GM12891 (cell line): ENCODE results near the gene ATG5.

ENCODE experiments used
- PAX5 ChIP-seq: IDR thresholded peaks from 2 replicates; pipeline ENCODE4 v1.6.1; 2011; ENCODE audit warnings: low read length, moderate library complexity, mild to moderate bottlenecking; ENCODE audit not compliant: insufficient read depth, severe bottlenecking
- POLR2A ChIP-seq: IDR thresholded peaks from 2 replicates; pipeline ENCODE4 v1.6.1; 2011; ENCODE audit warnings: low read depth, low read length, control low read depth
- POLR2AphosphoS5 ChIP-seq: IDR thresholded peaks from 2 replicates; pipeline ENCODE4 v1.6.1; 2011; ENCODE audit warnings: low read depth, low read length, control low read depth
- SPI1 ChIP-seq: IDR thresholded peaks from 2 replicates; pipeline ENCODE4 v1.6.1; 2011; ENCODE audit warnings: low read depth, low read length, control low read depth
- TAF1 ChIP-seq: IDR thresholded peaks from 2 replicates; pipeline ENCODE4 v1.6.1; 2011; ENCODE audit warnings: low read depth, low read length, control low read depth

DNA sequence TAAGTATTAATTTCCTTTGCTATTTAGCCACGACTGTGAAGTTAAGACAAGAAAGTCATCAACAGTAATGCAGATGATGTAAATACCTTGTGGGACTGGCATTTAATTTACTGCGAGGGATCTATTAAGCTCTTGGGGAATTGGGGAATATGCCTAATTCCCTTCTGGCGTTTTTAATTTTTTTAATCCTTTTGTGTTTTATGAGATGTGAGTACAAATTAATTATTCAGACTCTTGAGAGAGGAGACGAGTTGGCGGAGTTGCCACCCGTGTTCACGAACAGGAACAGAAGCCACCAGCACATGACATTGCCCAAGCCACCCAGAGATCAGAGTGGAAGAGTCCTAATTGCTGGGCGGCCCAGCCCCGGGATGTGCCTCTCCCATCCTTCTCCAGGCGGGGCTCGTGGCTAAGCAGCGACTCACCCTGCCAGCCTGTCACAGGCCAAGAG lies 34.4 kb upstream of the ATG5 start:
- no peak for TF ChIP-seq POLR2A
- no peak for TF ChIP-seq TAF1
- TF ChIP-seq POLR2AphosphoS5, result no peak
- no peak for TF ChIP-seq SPI1
- no peak for TF ChIP-seq PAX5
